ENCODE measurements around the gene SOD1. TPM values are rescaled to one million over a fixed set of nuclear protein-coding genes. Genes with fewer than 3 reads are reported as not detected.

SOD1 gene
- total RNA-seq, 1 donor from 2014 or later, result 183 TPM

GRCh38 chr21:31636874-31637273 lies 22.6 kb upstream of the SOD1 start:
- TF ChIP-seq EZH2phosphoT487 (IDR thresholded peaks at IDR 0.05) (no peak), EZH2 (IDR thresholded peaks at IDR 0.05) (no peak), CTCF (IDR thresholded peaks at IDR 0.05) (no peak)
- Mint-ChIP-seq H3K4me3 (no peak overlapping the region), H3K9me3 (peaks cover 18% of the 10 kb centered on the region), H3K27ac (no peak overlapping the region), H3K4me1 (no peaks in the 10 kb centered on the region), H3K27me3 (ENCODE audit: insufficient read depth, low read depth) (peaks cover 4% of the 10 kb centered on the region), H3K36me3 (no peaks in the 10 kb centered on the region)
- DNase-seq (ENCODE audit: low spot score), result no peak
- Histone ChIP-seq H3K36me3 (no peaks in the 10 kb centered on the region), H3K9ac (no peak overlapping the region), H3K27ac (no peak overlapping the region), H3K9me3 (ENCODE audit: low read depth) (no peaks in the 10 kb centered on the region), H2AFZ (replicated peaks) (no peak overlapping the region), H3K27me3 (no peaks in the 10 kb centered on the region), H3K4me2 (no peak overlapping the region), H3K4me1 (no peaks in the 10 kb centered on the region), H3K4me3 (no peak overlapping the region), H4K20me1 (ENCODE audit: low read depth) (no peaks in the 10 kb centered on the region), H3F3A (ENCODE audit: low read depth) (no peaks in the 10 kb centered on the region), H3K79me2 (ENCODE audit: low read depth) (no peaks in the 10 kb centered on the region)

GRCh38 chr21:31641416-31641922 lies 18.0 kb upstream of the SOD1 start:
- Mint-ChIP-seq H3K36me3 (no peaks in the 10 kb centered on the region), H3K4me3 (no peak overlapping the region), H3K27me3 (ENCODE audit: insufficient read depth, low read depth) (peaks cover 6% of the 10 kb centered on the region), H3K4me1 (peaks cover 5% of the 10 kb centered on the region), H3K9me3 (peaks cover 16% of the 10 kb centered on the region), H3K27ac (no peak overlapping the region)
- no peak overlapping the region for H3K9ac ChIP-seq
- H3K9me3 ChIP-seq (ENCODE audit: low read depth), result no peaks in the 10 kb centered on the region
- DNase-seq (ENCODE audit: low spot score), result no peak
- H3K4me2 ChIP-seq, result no peak overlapping the region
- no peaks in the 10 kb centered on the region for H3K79me2 ChIP-seq (ENCODE audit: low read depth)
- no peaks in the 10 kb centered on the region for H3K27me3 ChIP-seq
- H3K4me3 ChIP-seq, result no peak overlapping the region
- no peaks in the 10 kb centered on the region for H3K36me3 ChIP-seq
- H2AFZ ChIP-seq (replicated peaks), result no peak overlapping the region
- no peaks in the 10 kb centered on the region for H3F3A ChIP-seq (ENCODE audit: low read depth)
- H4K20me1 ChIP-seq (ENCODE audit: low read depth), result no peaks in the 10 kb centered on the region
- H3K4me1 ChIP-seq, result no peaks in the 10 kb centered on the region
- TF ChIP-seq EZH2phosphoT487 (IDR thresholded peaks at IDR 0.05) (no peak), EZH2 (IDR thresholded peaks at IDR 0.05) (no peak), CTCF (IDR thresholded peaks at IDR 0.05) (no peak)
- H3K27ac ChIP-seq, result no peak overlapping the region

- H3F3A ChIP-seq (ENCODE audit: low read depth), result no peaks in the 10 kb centered on the region
- peaks cover 8% of the 10 kb centered on the region for H3K9me3 Mint-ChIP-seq
- no peak for DNase-seq (ENCODE audit: low spot score)
- no peak overlapping the region for H3K4me3 Mint-ChIP-seq
- H3K27me3 ChIP-seq, result no peaks in the 10 kb centered on the region
- TF ChIP-seq CTCF (IDR thresholded peaks at IDR 0.05) (no peak), EZH2phosphoT487 (IDR thresholded peaks at IDR 0.05) (no peak), EZH2 (IDR thresholded peaks at IDR 0.05) (no peak)
- H3K9ac ChIP-seq, result no peak overlapping the region
- peaks cover 5% of the 10 kb centered on the region for H3K4me1 Mint-ChIP-seq
- no peak overlapping the region for H3K27ac ChIP-seq
- H3K4me1 ChIP-seq, result no peaks in the 10 kb centered on the region
- no peak overlapping the region for H3K27ac Mint-ChIP-seq
- no peaks in the 10 kb centered on the region for H3K79me2 ChIP-seq (ENCODE audit: low read depth)
- H3K4me3 ChIP-seq, result no peak overlapping the region
- no peaks in the 10 kb centered on the region for H3K36me3 ChIP-seq
- no peak overlapping the region for H3K4me2 ChIP-seq
- H4K20me1 ChIP-seq (ENCODE audit: low read depth), result no peaks in the 10 kb centered on the region
- H3K27me3 Mint-ChIP-seq (ENCODE audit: insufficient read depth, low read depth), result peaks cover 3% of the 10 kb centered on the region
- H3K36me3 Mint-ChIP-seq, result no peaks in the 10 kb centered on the region
- peak overlapping the region; percentile 37 for H2AFZ ChIP-seq (replicated peaks)
- H3K9me3 ChIP-seq (ENCODE audit: low read depth), result no peaks in the 10 kb centered on the region
Measured at GRCh38 chr21:31644643-31645042, 14.8 kb upstream of the SOD1 start.

All from neural progenitor cell (in vitro differentiated cells).